ENCODE data around the gene GPR179.

Gene GPR179

DNA sequence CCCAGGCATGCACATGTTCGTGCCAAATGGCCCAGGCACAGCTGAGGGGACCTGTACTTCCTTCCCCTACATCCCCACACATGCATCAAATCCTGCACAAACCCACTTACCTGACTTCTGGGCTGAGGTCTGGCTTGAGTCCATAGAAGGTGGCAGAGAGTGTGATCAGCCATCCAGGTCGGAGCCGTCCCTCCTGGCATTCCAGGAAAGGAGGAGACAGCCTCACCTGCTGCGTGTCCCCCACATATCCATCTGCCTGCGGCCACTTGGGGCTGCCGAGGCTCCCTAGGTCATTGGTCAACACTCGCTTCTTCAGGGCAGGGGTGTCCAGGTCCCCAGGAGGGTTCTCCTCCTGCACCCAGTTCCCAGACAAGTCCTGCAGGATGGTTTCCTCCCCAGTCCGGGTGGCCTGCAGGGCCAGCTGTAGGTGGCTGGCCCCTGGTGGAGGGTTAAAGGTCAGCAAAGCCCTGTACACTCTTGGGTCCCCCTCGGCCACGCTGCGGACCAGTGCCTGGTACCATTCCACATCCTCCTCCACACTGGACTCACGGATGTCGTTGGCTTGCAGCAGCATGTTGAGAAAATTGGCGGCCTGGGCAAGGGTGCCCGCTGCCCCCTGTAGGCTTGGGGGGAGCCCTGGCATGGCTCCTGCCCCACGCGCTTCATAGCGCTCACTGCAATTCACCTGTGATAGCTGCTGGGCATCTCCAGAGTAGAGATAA, 709 bp downstream of the GPR179 start:
- no peak for DNase-seq (ENCODE audit: low read depth, low spot score)

DNA sequence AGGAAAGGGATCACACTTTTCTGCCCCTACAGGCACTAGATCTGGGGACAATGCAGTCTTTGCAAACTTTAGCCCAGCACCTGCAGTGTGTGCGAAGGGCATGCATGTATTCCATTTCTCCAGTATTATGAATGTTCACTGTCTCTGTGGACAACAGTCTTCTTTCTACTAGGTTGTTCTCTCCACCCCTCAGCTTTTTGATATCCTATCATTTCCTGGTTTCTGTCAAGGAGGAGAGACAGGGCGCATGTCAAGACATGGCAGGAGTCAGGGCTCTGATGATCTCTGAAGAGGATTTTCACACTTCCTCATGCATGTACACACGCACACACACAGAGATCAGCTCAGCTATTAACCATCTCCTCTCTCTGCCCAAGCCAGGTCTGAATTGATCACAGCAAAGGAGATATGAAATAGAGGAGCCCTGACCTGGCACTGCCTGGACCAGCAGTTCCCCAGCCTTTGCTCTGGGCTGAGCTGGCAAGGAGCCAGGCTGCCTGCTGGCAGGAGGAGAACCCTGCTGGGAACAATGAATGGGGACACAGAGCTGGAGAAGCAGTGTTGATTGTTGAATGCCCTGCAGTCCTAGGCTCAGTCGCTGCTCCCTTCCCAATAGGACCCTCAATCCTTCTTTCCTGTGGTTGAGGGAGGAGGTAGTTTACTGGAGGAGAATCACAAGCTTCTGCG, 2.6 kb downstream of the GPR179 start:
- DNase-seq (ENCODE audit: low read depth, low spot score) = no peak

DNA sequence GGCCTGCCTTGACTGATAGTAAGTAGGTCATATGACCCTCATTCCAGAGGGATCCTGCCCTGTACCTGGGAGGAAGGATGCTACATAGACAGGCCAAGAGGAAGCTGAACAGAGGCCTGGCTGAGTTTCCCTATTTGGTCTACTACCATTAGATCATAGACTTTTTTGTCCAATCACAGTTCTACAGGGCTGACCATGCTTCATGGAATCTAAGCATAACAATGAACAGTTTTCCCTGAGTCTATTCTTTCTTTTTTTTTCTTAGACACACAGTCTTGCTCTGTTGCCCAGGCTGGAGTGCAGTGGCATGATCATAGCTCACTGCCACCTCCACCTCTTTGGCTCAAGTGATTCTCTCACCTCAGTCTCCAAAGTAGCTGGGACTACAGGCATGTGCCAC, 3.9 kb downstream of the GPR179 start:
- no peak for DNase-seq (ENCODE audit: low read depth, low spot score)

DNA sequence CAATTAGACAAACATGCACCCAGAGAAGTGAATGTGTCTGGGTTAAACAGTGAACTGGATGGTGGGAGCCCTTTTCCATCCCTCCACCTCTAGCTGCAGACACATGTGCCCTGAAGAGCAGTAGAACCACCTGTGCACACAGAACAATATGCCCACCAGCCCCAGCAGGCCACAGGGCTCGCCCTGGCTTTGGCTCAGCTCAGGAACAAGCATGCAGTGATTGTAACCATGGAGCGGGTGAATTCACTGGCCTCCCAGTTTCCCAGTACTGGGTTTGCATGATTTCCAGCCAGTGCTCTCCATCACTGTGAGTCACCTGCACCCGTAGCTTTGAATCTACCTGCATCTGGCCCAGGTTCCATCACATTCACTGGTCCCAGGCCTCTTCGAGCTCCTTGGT, 5.2 kb downstream of the GPR179 start:
- no peak for DNase-seq (ENCODE audit: low read depth, low spot score)

DNA sequence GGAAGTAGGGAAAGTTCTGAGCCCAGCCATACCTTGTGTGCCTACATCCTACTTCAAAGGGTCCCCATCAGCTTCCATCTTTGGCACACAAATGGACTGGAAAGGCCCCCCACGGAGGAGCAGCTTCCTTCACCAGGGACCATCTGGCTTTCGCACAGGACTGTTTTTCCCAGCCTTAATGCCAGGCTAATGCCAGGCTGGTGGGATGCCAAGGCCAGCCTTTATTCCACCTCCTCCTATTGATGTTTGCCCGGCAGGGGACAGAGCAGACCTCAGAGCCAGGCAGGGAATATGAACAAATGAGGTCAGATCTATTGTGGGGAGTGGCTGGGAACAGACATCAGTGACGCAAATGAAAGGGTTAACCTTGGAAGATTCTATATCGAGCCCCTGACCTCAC, 5.7 kb downstream of the GPR179 start:
- no peak for DNase-seq (ENCODE audit: low read depth, low spot score)

DNA sequence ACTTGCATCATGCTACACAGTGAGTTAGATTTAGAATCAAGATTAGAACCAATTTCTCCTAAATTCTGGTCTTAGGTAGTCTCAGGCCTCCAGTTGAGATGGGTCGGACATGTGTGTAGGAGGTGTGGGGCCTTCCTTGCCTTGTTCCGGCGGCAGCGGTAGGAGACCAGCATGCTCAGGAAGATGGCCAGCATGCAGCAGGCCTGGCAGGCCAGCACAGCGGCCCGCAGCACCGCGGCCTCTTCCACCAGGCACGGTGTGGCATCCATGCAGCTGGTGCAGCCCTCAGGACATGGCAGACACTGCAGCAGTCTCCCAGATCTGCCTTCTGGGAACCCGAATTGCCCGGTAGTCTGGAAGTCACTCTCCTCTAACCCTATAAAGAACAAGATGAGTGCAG, 6.9 kb downstream of the GPR179 start:
- no peak for DNase-seq (ENCODE audit: low read depth, low spot score)

DNA sequence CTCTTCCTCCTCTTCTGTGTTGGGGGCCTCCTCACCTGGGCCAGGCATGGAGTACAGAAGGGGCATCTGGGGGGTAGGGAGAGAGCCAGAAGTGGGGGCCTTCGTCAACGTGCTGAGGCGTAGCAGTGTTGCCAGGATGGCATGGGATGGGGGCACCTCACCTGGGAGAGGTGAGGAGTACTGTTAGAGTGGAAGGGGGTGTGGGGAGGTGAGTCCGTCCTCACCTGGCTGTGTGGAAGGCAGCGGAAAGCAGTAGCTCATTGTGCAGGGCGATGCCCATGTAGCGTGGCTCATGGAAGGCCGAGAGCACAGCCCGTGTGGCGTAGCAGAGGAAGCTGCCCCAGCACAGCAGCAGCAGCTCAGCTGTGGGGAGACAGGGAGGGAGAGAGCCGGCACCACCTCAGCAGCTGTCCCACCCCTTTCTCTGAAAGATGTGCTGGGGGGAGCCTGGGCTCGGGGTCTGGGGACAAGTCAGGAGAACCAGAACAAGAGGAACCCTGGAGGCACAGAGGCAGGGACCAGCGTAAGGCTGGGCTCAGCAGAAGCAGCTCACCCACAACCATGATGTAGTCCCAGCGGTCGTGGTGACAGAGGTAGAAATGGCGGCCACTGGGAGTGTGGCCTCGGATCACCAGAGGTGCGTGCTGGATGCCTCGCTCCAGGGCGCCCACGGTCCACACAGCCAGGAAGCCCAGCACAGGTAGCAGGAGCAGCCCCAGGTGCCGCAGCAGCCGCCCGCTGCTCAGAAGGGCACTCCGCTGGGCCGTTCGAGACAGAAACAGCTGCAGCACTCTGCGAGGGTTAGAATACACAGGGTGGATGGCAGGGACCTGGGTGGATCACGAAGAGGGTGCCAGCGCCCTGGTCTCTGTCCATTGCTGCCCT, 9.0 kb downstream of the GPR179 start:
- no peak for DNase-seq (ENCODE audit: low read depth, low spot score)

DNA sequence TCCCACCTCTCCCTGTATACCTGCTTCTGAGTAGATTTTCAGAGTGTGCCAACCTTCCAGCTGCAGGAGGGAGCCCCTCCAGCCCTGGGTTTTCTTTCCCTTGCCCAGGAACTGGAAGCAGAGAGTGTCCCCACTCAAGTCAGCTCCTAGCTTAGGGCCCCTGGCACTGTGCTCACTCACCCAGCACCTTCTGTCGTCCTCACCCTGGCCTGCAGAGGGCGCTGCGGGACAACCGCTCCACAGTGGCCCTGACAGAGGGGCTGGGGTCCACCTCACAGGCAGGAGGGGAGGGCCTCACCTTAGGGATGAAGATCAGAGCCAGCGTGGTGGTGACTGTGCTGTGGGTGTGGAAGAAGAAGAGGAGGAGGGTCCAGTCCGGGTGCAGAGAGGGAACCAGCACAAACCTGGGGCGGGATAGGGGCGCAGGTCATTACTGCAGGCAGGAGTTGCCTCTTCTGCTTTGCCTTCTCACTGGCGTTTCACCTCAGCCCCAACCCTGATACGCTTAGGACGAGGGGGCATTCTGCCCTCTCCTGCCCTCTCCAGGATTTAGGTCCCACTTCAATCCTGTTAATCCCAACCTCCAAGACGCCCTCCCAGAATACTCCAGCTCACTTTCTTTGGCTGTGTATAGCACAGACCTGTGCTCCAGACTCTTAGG, 10.0 kb downstream of the GPR179 start:
- DNase-seq (ENCODE audit: low read depth, low spot score) = no peak

DNA sequence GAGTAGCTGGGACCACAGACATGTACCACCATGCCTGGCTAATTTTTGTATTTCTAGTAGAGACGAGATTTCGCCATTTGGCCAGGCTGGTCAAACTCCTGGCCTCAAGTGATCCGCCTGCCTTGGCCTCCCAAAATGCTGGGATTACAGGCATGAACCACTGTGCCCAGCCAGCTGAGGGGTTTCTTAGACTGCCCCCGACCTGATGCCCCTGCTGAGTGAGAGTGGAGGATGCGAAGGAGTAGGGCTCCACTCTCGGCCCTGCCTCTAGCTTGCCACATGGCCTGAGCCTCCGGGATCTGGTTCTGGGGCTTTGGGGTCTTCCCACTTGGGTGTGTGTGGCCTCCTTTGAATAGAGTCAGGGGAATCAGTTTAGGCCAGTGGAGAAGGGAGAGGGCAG, 11.0 kb downstream of the GPR179 start:
- DNase-seq (ENCODE audit: low read depth, low spot score) = no peak

DNA sequence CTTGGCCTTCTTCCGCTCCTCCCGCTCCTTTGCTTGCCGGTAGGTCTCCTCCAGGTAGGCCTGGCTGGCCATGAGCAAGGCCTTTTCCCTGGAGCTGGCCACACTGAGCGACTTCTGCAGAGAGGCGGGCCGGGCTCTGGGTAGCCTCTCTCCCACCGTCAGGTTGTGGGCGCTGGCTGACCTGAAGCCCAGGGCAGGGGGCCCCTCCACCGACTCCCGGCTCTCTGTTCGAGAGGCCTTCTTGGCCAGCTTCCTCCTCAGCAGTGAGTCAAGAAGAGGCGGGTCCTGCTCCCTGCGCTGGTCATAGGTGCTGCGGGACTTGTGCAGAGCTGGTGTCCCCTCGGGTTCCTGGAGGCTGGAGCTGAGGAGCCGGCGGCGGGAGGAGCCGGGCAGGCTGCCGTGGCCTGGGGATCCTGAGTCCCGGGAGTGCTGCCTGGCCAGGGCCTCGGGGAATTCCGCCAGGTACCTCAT, 12.8 kb downstream of the GPR179 start:
- no peak for DNase-seq (ENCODE audit: low read depth, low spot score)

DNA sequence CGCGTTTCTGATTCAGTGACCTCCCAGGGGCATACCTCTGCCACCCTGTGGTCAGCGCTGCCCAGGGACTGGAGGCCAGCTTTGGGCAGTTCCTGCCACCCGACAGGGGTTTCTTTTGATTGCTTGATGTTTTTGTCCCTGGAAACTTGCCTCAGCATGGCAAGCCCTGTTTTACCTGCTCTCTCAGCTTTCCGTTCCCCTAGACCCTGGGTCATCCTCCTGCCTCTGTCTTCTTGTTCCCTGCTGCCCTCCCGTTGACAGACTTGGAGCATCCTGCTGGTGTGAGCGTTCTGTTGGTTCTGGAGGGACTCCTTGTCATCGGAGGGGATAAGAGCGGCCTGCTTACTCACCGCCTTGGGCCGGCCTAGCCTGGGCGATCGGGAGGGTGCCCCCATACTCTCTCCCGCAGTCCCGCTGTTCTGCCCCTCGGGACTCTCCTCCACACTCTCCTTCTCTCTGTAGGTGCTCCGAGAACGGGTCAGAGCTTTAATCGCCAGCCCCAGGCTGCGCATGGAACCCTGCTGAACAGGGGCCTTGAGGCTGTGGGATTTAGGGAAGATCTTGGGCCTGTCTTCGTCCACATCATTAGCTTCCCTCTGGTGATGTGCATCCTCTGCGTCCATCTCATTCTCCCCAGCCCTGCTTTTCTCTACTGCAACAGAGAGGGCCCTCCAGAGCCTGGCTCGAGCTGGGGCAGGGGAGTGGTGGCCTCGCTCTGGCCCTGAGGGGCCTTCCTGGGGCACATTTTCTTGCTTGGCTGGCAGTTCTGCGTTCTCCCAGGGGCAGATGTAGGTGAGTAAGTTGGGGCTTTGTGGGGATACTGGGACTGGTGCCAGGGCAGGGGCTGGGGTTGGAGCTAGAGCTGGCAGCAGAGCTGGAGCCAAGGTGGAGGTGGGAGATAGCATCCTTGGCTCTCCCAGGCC, 13.7 kb downstream of the GPR179 start:
- DNase-seq (ENCODE audit: low read depth, low spot score) = no peak

DNA sequence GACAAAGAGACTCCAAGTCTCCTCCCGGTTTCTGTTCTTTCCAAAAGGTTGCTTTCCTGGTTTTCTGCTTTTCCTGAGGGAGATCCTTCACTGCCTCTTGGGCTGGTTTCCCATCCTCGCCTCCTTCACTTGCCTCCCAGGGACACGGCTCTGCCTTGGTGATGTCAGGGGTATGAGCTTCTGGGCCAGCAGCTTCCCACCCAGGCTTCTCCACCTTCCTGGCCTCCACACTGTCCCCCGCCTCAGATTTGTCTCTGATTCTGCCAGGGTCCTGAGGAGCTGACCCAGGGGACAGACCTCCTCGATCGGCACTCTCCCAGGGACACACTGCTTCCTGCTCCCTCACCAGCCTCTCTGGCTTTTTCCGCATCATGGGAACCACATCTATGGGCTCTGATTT, 14.5 kb downstream of the GPR179 start:
- DNase-seq (ENCODE audit: low read depth, low spot score) = no peak

DNA sequence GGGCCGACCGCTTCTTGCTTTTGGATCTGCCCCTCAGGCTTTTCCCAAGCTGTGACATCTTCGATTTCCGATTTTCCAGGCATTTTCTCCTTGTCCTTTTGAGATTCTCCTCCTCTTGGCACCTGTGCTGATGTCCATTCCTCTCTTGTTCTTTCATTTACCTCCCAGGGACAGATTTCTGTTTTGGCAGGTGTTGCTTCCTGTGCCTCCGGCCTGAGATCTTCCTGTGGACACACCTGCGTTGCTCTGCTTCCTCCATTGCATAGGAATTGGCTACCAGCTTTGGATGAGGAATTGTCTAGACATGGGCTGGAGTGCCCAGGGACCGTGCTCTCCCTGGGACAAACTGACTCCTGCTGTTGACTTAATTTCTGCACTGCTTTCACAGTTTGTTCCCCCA, 15.1 kb downstream of the GPR179 start:
- no peak for DNase-seq (ENCODE audit: low read depth, low spot score)

DNA sequence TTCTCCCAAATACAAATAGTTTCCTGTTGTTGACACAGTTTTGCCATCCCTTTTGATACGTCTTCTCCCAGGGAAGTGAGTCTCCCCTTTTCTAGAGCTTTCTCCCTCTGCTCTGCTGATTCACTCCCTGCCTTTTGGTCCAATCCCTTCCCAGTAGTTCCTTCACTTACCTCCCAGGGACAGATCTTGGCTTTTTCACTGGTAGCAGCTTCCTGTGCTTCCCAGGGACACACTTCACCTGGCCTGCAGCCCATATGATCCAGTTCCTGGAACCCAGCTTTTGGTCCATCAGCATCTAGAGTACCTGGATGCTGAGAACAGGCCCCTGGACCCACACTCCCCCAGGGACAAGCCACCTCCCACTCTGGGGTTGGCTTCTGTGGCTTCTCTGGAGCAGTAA, 15.8 kb downstream of the GPR179 start:
- no peak for DNase-seq (ENCODE audit: low read depth, low spot score)

DNA sequence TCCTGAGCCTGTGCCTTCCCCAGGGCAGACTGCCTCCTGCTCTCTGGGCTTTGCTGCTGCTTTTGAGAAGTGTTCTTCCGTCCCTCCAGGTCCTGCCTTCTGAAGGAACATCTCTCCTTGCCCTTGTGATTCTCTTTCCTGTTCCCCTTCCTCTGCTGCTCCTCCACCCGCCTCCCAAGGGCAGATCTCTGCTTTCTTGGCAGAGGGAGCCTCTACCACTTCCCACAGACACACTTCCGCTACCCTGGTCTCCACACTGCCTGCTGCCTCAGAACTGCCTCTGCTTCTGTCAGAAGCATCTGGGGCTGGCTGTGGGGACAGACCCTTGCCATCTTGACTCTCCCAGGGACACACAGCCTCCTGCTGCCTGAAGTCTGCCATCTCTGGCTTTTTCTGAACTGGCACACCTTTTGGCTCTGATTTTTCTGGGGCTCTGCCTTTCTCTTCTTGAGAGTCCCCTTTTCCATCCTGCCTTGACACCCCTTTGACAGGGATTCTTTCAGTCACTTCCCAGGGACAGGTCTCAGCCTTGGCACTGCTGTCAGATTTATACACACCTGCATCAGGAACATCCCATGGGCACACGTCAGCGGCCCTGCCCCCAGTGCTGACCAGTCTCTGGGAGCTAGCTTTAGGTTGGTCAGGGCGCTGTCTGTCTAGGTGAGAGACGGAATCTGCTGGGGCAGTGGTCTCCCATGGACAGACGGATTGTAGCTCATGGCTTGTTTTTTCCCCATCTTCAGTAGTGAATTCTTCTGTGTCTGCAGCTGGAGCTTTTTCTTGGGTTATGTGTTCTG, 16.6 kb downstream of the GPR179 start:
- DNase-seq (ENCODE audit: low read depth, low spot score) = no peak

DNA sequence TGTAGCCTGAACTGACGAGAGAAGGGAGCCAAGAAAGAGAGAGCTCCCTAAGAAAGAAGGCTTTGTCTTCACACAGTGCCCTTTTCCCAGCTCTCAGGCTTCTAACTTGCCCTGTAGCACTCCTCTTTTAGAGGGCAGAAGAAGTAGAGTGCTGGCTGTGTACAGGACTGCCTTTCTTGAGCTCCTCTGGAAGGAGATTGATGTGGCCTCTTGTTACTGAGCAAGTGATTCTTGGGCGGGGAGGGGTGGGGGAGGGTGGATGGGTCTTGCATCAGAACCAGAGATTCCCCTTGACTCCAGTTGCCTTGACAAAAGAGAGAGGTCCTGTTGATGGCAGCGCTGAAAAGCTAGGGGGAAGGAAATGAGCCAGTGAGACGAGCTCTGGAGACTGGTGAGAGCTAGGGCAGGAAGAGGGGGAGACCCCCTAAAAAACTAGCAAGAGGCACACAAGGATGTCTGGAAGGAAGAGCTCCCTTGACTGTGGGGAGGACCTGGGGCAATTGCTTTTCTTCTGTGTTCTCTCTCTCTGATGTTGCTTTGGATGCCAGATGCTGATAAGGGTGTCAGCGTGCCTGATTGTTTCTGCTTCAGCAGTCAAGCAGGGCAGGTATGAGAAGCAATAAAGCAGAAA, 18.4 kb downstream of the GPR179 start:
- DNase-seq (ENCODE audit: low read depth, low spot score) = no peak

DNA sequence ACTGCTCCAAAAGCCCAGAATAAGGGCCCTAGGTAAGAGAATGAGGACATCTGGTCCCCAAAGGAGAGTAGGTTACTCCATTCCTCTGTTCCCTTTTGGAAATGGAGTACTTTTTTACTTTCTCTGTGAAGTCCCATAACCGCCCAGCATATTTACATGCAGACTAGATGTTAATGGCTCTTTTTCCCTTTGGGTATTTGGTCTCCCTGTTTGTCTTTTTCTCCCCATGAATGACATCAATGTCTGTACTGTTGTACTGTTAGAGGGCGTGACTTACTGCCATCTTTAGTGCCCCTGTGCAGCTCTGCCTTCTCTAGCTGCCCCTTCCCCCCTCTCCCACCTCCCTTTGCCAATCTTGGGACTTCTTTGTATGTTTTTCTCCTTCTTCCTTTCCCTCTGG, 19.0 kb downstream of the GPR179 start:
- no peak for DNase-seq (ENCODE audit: low read depth, low spot score)

DNA sequence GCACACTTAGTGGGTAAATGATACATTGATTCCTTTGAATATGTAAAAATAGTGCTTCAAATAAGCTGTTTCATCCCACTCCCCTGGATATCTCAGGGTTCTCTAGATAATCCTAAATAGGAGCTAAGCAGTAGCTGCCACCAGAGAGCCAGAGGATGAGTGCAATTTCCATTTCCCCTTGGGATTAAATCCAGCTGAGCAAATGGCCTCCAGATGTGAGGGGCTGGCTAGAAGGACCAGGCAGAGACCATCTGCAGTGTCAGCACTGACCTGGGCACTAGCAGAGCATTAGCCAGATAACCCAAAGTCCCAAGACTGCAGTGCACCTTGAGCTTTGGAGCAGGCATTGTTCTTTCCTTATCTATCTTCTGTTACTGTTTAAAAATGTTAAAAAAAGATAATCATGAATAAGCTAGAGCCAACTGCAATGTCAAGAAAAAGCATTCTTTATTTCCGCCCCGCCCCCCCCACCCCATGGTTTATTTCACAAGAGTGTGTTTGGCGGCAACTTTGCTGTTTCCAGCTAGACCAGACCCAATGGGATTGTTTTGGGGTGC, 19.5 kb downstream of the GPR179 start:
- no peak for DNase-seq (ENCODE audit: low read depth, low spot score)

DNA sequence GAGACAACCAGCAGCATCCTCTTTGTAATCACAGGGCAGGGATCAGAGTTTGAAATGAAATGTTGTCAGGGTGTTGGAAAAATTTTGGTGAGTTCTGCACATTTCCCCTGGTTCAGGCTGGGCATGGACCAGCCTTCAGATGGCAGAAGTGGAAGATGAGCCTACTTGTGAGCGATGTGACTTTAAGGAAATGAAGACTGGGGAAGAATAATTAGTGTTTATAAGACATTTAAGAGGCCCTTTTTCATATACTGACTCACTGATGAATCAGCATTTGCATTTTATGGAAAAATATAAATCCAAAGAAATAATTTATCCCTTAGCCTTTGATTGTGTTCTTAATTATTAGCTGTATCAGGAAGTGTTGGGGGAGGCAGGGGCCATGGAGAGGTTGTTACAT, 20.9 kb downstream of the GPR179 start:
- no peak for DNase-seq (ENCODE audit: low read depth, low spot score)
